HG03066 (cell line): ENCODE results near the gene EIF3K.

Source experiments
- ATAC-seq: cut with Tn5 transposase; IDR thresholded peaks from one replicate; pipeline ENCODE4 v1.9.1; 2021; ENCODE audit warnings: low read depth; ENCODE audit not compliant: unreplicated experiment

EIF3K gene

GRCh38 chr19:38683393-38684077, 64.5 kb downstream of the EIF3K start:
- no peak for ATAC-seq

- no peak for ATAC-seq
These were observed 65.3 kb downstream of the EIF3K start for GRCh38 chr19:38684078-38684861.

GRCh38 chr19:38684862-38685665, 66.1 kb downstream of the EIF3K start:
- ATAC-seq = no peak

- ATAC-seq = no peak
These were observed 66.9 kb downstream of the EIF3K start for GRCh38 chr19:38685666-38686529.

GRCh38 chr19:38686530-38686888, 67.5 kb downstream of the EIF3K start:
- no peak for ATAC-seq
